HG03064 (cell line): ENCODE results near the gene GLIS1.

Experiments used
- ATAC-seq: cut with Tn5 transposase; IDR thresholded peaks from one replicate; pipeline ENCODE4 v1.9.1; 2021; ENCODE audit warnings: low read depth; ENCODE audit not compliant: unreplicated experiment

GLIS1 gene

GRCh38 chr1:53458634-53459033, 280.3 kb downstream of the GLIS1 start:
- ATAC-seq: no peak
